ENCODE results near the gene KLF2.

The KLF2 gene

GRCh38 chr19:16309643-16310042 lies 15.0 kb upstream of the KLF2 start:
- DNase-seq, result no peak

GRCh38 chr19:16315825-16316505 lies 8.7 kb upstream of the KLF2 start:
- DNase-seq, result no peak

GRCh38 chr19:16316506-16316882 lies 8.1 kb upstream of the KLF2 start:
- no peak for DNase-seq

- no peak for DNase-seq
Observed at GRCh38 chr19:16319481-16319880, 5.1 kb upstream of the KLF2 start.

GRCh38 chr19:16320987-16321386 lies 3.6 kb upstream of the KLF2 start:
- no peak for DNase-seq

GRCh38 chr19:16325161-16325527 lies 518 bp downstream of the KLF2 start:
- DNase-seq, result peak; percentile 86

- DNase-seq, result peak; percentile 80
Observed at GRCh38 chr19:16325641-16326400, 1.2 kb downstream of the KLF2 start.

- DNase-seq, result no peak
Observed at GRCh38 chr19:16326401-16327168, 2.0 kb downstream of the KLF2 start.

GRCh38 chr19:16327169-16327475 lies 2.5 kb downstream of the KLF2 start:
- DNase-seq, result no peak

- no peak for DNase-seq
Observed at GRCh38 chr19:16327501-16327900, 2.9 kb downstream of the KLF2 start.

GRCh38 chr19:16327911-16328823 lies 3.5 kb downstream of the KLF2 start:
- no peak for DNase-seq

GRCh38 chr19:16328824-16329482 lies 4.3 kb downstream of the KLF2 start:
- DNase-seq, result no peak

- peak; percentile 84 for DNase-seq
Observed at GRCh38 chr19:16330368-16330801, 5.8 kb downstream of the KLF2 start.

- DNase-seq, result no peak
Observed at GRCh38 chr19:16330806-16331690, 6.4 kb downstream of the KLF2 start.

- no peak for DNase-seq
Observed at GRCh38 chr19:16333001-16333586, 8.5 kb downstream of the KLF2 start.

- DNase-seq, result no peak
Observed at GRCh38 chr19:16334411-16334810, 9.8 kb downstream of the KLF2 start.

- DNase-seq, result no peak
Observed at GRCh38 chr19:16335226-16335625, 10.6 kb downstream of the KLF2 start.

- DNase-seq, result no peak
Observed at GRCh38 chr19:16336571-16336970, 11.9 kb downstream of the KLF2 start.

GRCh38 chr19:16337809-16338469 lies 13.3 kb downstream of the KLF2 start:
- DNase-seq, result no peak

Measured in 8988T (cell line).